Heart left ventricle (tissue), 16 donors: ENCODE results near the gene EWSR1. TPM values are rescaled to one million over a fixed set of nuclear protein-coding genes. Genes with fewer than 3 reads are reported as not detected.
A peak's percentile ranks its signal among the peaks of the same experiment; 100 is the strongest.

Source experiments
- ATAC-seq, 4 donors: fragments of 200-7000 bp; cut with Tn5 transposase; one replicate each; pipeline ENCODE4 v1.9.1; 2020 to 2022; ENCODE audit warnings: moderate library complexity in 4 of 4, mild to moderate bottlenecking in 3 of 4, moderate number of reproducible peaks in 1 of 4
- DNase-seq, 5 donors: peaks; one replicate each; pipeline ENCODE4 v3.0.0-alpha.2; 2020
- H3K27ac ChIP-seq, 12 donors: fragments of 200-600 bp; sonication (generic) in 4 of 12; one replicate each; pipeline versions ENCODE4 v1.5.0 to v1.8.0; 2016 to 2022; ENCODE audit warnings: mild to moderate bottlenecking in 2 of 12
- H3K27me3 ChIP-seq, 9 donors: fragments of 200-600 bp; sonication (generic) in 2 of 9; one replicate each; pipeline versions ENCODE4 v1.5.1 to v1.8.0; 2016 to 2022; ENCODE audit warnings: mild to moderate bottlenecking in 3 of 9
- H3K36me3 ChIP-seq, 9 donors: fragments of 200-600 bp; sonication (generic) in 2 of 9; one replicate each; pipeline versions ENCODE4 v1.5.0 to v1.8.0; 2018 to 2022; ENCODE audit warnings: mild to moderate bottlenecking in 2 of 9
- H3K4me1 ChIP-seq, 12 donors: fragments of 200-600 bp; sonication (generic) in 4 of 12; one replicate each; pipeline versions ENCODE4 v1.5.0 to v1.8.0; 2016 to 2022; ENCODE audit warnings: mild to moderate bottlenecking in 3 of 12
- H3K4me3 ChIP-seq, 12 donors: fragments of 200-600 bp; sonication (generic) in 4 of 12; one replicate each; pipeline versions ENCODE4 v1.5.0 to v1.8.0; 2017 to 2022; ENCODE audit warnings: mild to moderate bottlenecking in 9 of 12, moderate library complexity in 4 of 12
- H3K9me3 ChIP-seq, 12 donors: fragments of 200-600 bp; sonication (generic) in 4 of 12; one replicate each; pipeline versions ENCODE4 v1.5.0 to v1.8.0; 2016 to 2022; ENCODE audit warnings: mild to moderate bottlenecking in 1 of 12
- CTCF ChIP-seq, 12 donors: fragments of 200-600 bp; sonication (generic) in 4 of 12; IDR thresholded peaks; one replicate each; pipeline versions ENCODE4 v1.5.0 to v1.8.0; 2018 to 2022; ENCODE audit warnings: antibody characterized with exemption in 12 of 12, mild to moderate bottlenecking in 5 of 12
- POLR2A ChIP-seq, 2 donors: fragments of 450-650 bp; IDR thresholded peaks; one replicate each; pipeline ENCODE4 v1.6.1; 2017; ENCODE audit warnings: antibody characterized with exemption in 2 of 2, mild to moderate bottlenecking in 2 of 2, moderate library complexity in 2 of 2
- whole genome bisulfite sequencing, 4 donors: extraction: QIAGEN DNeasy Blood & Tissue Kit in 2 of 4; methylation state at CpG; one replicate each; pipeline versions ENCODE4 v1.1.5 to v1.1.7; 2013 to 2018; 5-methylcytosine and 5-hydroxymethylcytosine counted together
- intact Hi-C, 10 donors: fragments of 100-400 bp; cut with DNase I; formaldehyde crosslinking; loops; one replicate each; pipeline versions ENCODE4 v1.11.1 to v1.14.2; 2022
- polyA plus RNA-seq, 2 donors: library from polyadenylated mRNA; stranded (reverse); fragments of 200-250 nt; gene quantifications; one replicate each; pipeline ENCODE4 v1.2.3, GENCODE V29; 2013
- total RNA-seq, 9 donors: library from RNA; depleted of rRNA in 2 of 9; stranded (reverse); fragments of >200 nt in 2 of 9; fragmentation: NEBNext Ultra II Directional in 3 of 9; extraction: Animal tissue kit (Norgen Biotek cat#: 25700) in 3 of 9; gene quantifications; one replicate each; pipeline versions ENCODE4 v1.1.0 to v1.2.4, GENCODE V29; 2016 to 2023
- donor health status: ischemic (EF 13 %, LVEDD 7.1; RV severe dilation, severe dysfunction).
- donor health status: healthy with polysubstance abuse.
- donor health status: DM: no; HTN: yes; CAD: no.
- donor health status: DM: no; HTN: no; CAD: no.
- donor health status: ischemic (EF 25% LVEDD 6.9; RV normal size, moderate dysfunction).
- donor health status: ischemic (EF 25% LVEDD 5.7; RV mildly dilated, moderate dysfunction).
- donor health status: healthy.
- donor health status: DM: yes; HTN: yes; CAD: no.
- donor health status: ischemic (EF 35%, LVEDD 5.7; RV mildly dilated, moderate dysfunction).
- donor health status: nonischemic (EF 11% LVEDD 7.7; RV severe dilation, severe dysfunction).
- donor health status: DM: yes; HTN: yes; CAD: no.
- donor health status: PGD.
- donor health status: ischemic (EF 29% LVEDD 5.4; RV normal size, mild dysfunction).
- donor health status: nonischemic (EF 23%, LVEDD 6.1; RV moderate dilation, normal function).

Gene EWSR1
- total and polyA plus RNA-seq, 11 donors, result 94.3 to 202 (median 138) TPM

- 74 to 87% (median 80%) methylated on average over 3 of the region's 3 CpGs for WGBS, 4 donors
- Histone ChIP-seq H3K4me3 (no peak overlapping the region), H3K9me3 (no peaks in the 10 kb centered on the region), H3K27me3 (no peaks in the 10 kb centered on the region), H3K36me3 (peaks cover 0 to 100% (median 88%) of the 10 kb centered on the region in 9 donors), H3K27ac (no peak overlapping the region), H3K4me1 (peaks cover 0 to 61% (median 34%) of the 10 kb centered on the region in 12 donors)
- intact Hi-C loops, result no loop called here
- DNase-seq, result no peak
- TF ChIP-seq CTCF (IDR thresholded peaks at IDR 0.05) (no peak), POLR2A (IDR thresholded peaks at IDR 0.05) (no peak)
- ATAC-seq, result no peak
Observed at GRCh38 chr22:29275819-29276565, 7.9 kb downstream of the EWSR1 start.

GRCh38 chr22:29277927-29278326, 9.9 kb downstream of the EWSR1 start:
- Histone ChIP-seq H3K36me3 (peaks cover 0 to 100% (median 100%) of the 10 kb centered on the region in 9 donors), H3K9me3 (no peaks in the 10 kb centered on the region), H3K27ac (no peak overlapping the region), H3K4me1 (peaks cover 0 to 42% (median 15%) of the 10 kb centered on the region in 12 donors), H3K4me3 (no peak overlapping the region), H3K27me3 (no peaks in the 10 kb centered on the region)
- no peak for TF ChIP-seq POLR2A (IDR thresholded peaks at IDR 0.05)
- ATAC-seq (peak in 1 of 4 donors; percentile 51), DNase-seq (no peak)
- 83 to 98% (median 93%) methylated on average over 1 of the region's 1 CpG for WGBS, 4 donors
- intact Hi-C loops, result no loop called here

GRCh38 chr22:29284196-29284595, 16.1 kb downstream of the EWSR1 start:
- Histone ChIP-seq H3K4me1 (peaks cover 0 to under 1% (median 0%) of the 10 kb centered on the region in 12 donors), H3K4me3 (no peak overlapping the region), H3K27me3 (no peaks in the 10 kb centered on the region), H3K27ac (no peak overlapping the region), H3K9me3 (no peaks in the 10 kb centered on the region), H3K36me3 (peaks cover 2 to 100% (median 100%) of the 10 kb centered on the region in 9 donors)
- DNase-seq (no peak), ATAC-seq (no peak)
- TF ChIP-seq POLR2A (IDR thresholded peaks at IDR 0.05), result no peak
- no peak for TF ChIP-seq CTCF (IDR thresholded peaks at IDR 0.05)
- intact Hi-C loops, result no loop called here
- 93 to 99% (median 95%) methylated on average over 3 of the region's 3 CpGs for WGBS, 4 donors

GRCh38 chr22:29288837-29289236, 20.8 kb downstream of the EWSR1 start:
- peaks cover 4 to 100% (median 100%) of the 10 kb centered on the region in 9 donors for H3K36me3 ChIP-seq
- H3K27me3 ChIP-seq, result no peaks in the 10 kb centered on the region
- H3K27ac ChIP-seq, result no peak overlapping the region
- TF ChIP-seq CTCF (IDR thresholded peaks at IDR 0.05) (no peak), POLR2A (IDR thresholded peaks at IDR 0.05) (no peak)
- WGBS, 4 donors, result 55 to 68% (median 61%) methylated on average over 2 of the region's 2 CpGs
- H3K4me1 ChIP-seq, result peaks cover 0 to 6% (median 0%) of the 10 kb centered on the region in 12 donors
- ATAC-seq (no peak), DNase-seq (no peak)
- no peak overlapping the region for H3K4me3 ChIP-seq
- no peaks in the 10 kb centered on the region for H3K9me3 ChIP-seq
- intact Hi-C loops, result no loop called here
